GM19099 (cell line): ENCODE results near the gene HPD.

ENCODE experiments used
- POLR2A ChIP-seq: IDR thresholded peaks from 3 replicates; pipeline ENCODE4 v1.6.1; 2011; ENCODE audit warnings: low read depth; ENCODE audit not compliant: insufficient read length; ENCODE audit errors: extremely low read depth

The HPD gene

GRCh38 chr12:121799842-121800693, 58.6 kb downstream of the HPD start:
- TF ChIP-seq POLR2A, result peak; percentile 16

GRCh38 chr12:121799156-121799841, 59.4 kb downstream of the HPD start:
- TF ChIP-seq POLR2A, result no peak

- no peak for TF ChIP-seq POLR2A
Observed at GRCh38 chr12:121798787-121799155, 59.9 kb downstream of the HPD start.

GRCh38 chr12:121797937-121798786, 60.5 kb downstream of the HPD start:
- TF ChIP-seq POLR2A, result no peak

GRCh38 chr12:121796855-121797751, 61.6 kb downstream of the HPD start:
- no peak for TF ChIP-seq POLR2A

GRCh38 chr12:121795034-121795968, 63.4 kb downstream of the HPD start:
- TF ChIP-seq POLR2A, result no peak

- TF ChIP-seq POLR2A, result no peak
Observed at GRCh38 chr12:121794534-121795033, 64.1 kb downstream of the HPD start.

GRCh38 chr12:121793838-121794533, 64.7 kb downstream of the HPD start:
- peak; percentile 55 for TF ChIP-seq POLR2A

- TF ChIP-seq POLR2A, result peak; percentile 73
Observed at GRCh38 chr12:121793440-121793837, 65.2 kb downstream of the HPD start, which contains the start of gene RHOF. Gene RHOF (minus strand): TSS chr12:121793688. CDS start chr12:121793633, 55 bp downstream.

GRCh38 chr12:121792607-121793439, 65.8 kb downstream of the HPD start:
- no peak for TF ChIP-seq POLR2A
